K562 (cell line): ENCODE results near the gene KRT36. TPM values are rescaled to one million over a fixed set of nuclear protein-coding genes. Genes with fewer than 3 reads are reported as not detected.
A peak's percentile ranks its signal among the peaks of the same experiment; 100 is the strongest.

ENCODE experiments used
- CBFA2T2 ChIP-seq: fragments of 450-650 bp; conservative IDR thresholded peaks from 2 replicates; pipeline ENCODE4 v1.6.1; 2017; ENCODE audit warnings: mild to moderate bottlenecking
- CBFA2T3 ChIP-seq: fragments of 450-650 bp; IDR thresholded peaks from 2 replicates; pipeline ENCODE4 v1.6.1; 2017
- HIVEP1 ChIP-seq: fragments of 250-450 bp; sonication (Bioruptor Pico); IDR thresholded peaks from 2 replicates; pipeline ENCODE4 v1.4.0; 2020; ENCODE audit warnings: mild to moderate bottlenecking
- KDM5B ChIP-seq: fragments of 200-600 bp; sonication (generic); IDR thresholded peaks from 2 replicates; pipeline ENCODE4 v1.6.1; 2012; ENCODE audit warnings: low read depth, mild to moderate bottlenecking, moderate library complexity, low read length, control low read depth, inconsistent platforms; ENCODE audit not compliant: insufficient replicate concordance
- MCM5 ChIP-seq: fragments of 450-650 bp; IDR thresholded peaks from 2 replicates; pipeline ENCODE4 v1.6.1; 2016; ENCODE audit warnings: low read depth
- MEIS2 ChIP-seq: fragments of 450-650 bp; IDR thresholded peaks from 2 replicates; pipeline ENCODE4 v1.6.1; 2014; ENCODE audit warnings: mild to moderate bottlenecking; ENCODE audit not compliant: partially characterized antibody
- POLR2G ChIP-seq: fragments of 200-400 bp; formaldehyde crosslinking; IDR thresholded peaks from 2 replicates; pipeline ENCODE4 v1.6.1; 2017; ENCODE audit warnings: low read depth, mild to moderate bottlenecking, antibody characterized with exemption, low read length, moderate library complexity
- RB1 ChIP-seq: fragments of 450-650 bp; IDR thresholded peaks from 2 replicates; pipeline ENCODE4 v1.6.1; 2017; ENCODE audit warnings: low read depth, mild to moderate bottlenecking
- SMARCA5 ChIP-seq: fragments of 450-650 bp; IDR thresholded peaks from 2 replicates; pipeline ENCODE4 v1.6.1; 2016
- STAT6 ChIP-seq: sonication (generic); formaldehyde crosslinking; IDR thresholded peaks from 2 replicates; pipeline ENCODE4 v1.8.1; 2023; ENCODE audit warnings: mild to moderate bottlenecking, missing genetic modification reagents
- THAP7 ChIP-seq: fragments of 250-450 bp; sonication (Bioruptor Pico); IDR thresholded peaks from 2 replicates; pipeline ENCODE4 v1.5.0; 2021
- ZBTB33 ChIP-seq: sonication (generic); formaldehyde crosslinking; IDR thresholded peaks from 2 replicates; pipeline ENCODE4 v1.8.1; 2023; ENCODE audit warnings: mild to moderate bottlenecking, missing genetic modification reagents
- ZBTB9 ChIP-seq: fragments of 450-650 bp; formaldehyde crosslinking; IDR thresholded peaks from 2 replicates; pipeline ENCODE4 v1.4.0; 2020; ENCODE audit warnings: mild to moderate bottlenecking, moderate library complexity
- ZKSCAN3 ChIP-seq: fragments of 250-450 bp; sonication (Bioruptor Pico); IDR thresholded peaks from 2 replicates; pipeline ENCODE4 v1.4.0; 2020
- polyA plus RNA-seq, 8 experiments: library from polyadenylated mRNA; depleted of rRNA in 4 of 8; stranded (reverse) in 5 of 8; unstranded in 3 of 8; fragments of >200 nt; fragmentation: Nextera tagmentation in 2 of 8; fragmentation: Illumina TruSeq in 1 of 8; extraction: Ambion mirVana in 2 of 8; extraction: Trizol in 1 of 8; gene quantifications; 2 replicates each; pipeline versions ENCODE4 v1.2.1 to v1.2.3, GENCODE V29; 2011 to 2014; ENCODE audit warnings: inconsistent platforms in 1 of 8, missing spikeins in 1 of 8
- total RNA-seq, 7 experiments: library from RNA; depleted of rRNA in 6 of 7; stranded (reverse); fragments of >200 nt in 6 of 7; fragmentation: Illumina TruSeq in 2 of 7; extraction: Trizol in 2 of 7; gene quantifications; 2 replicates each; pipeline versions ENCODE4 v1.2.1 to v1.2.3, GENCODE V29; 2011 to 2021; ENCODE audit warnings: low replicate concordance in 1 of 7
- TF ChIP-seq, protein P1 (sequence below): IDR thresholded peaks from 2 replicates; pipeline ENCODE4 v1.6.1; 2012; ENCODE audit warnings: low read depth, low read length, improper control_type of control experiment, borderline replicate concordance
- TF ChIP-seq, protein P2 (sequence below): IDR thresholded peaks from 2 replicates; pipeline ENCODE4 v1.6.1; 2011; ENCODE audit not compliant: insufficient read length; ENCODE audit errors: extremely low read depth

The KRT36 gene
- total and polyA plus RNA-seq, 9 of the 15 experiments (the other 6 are each of a cell fraction or from before 2014, with no cell fraction given) = 0.04 TPM; not detected in 8

DNA sequence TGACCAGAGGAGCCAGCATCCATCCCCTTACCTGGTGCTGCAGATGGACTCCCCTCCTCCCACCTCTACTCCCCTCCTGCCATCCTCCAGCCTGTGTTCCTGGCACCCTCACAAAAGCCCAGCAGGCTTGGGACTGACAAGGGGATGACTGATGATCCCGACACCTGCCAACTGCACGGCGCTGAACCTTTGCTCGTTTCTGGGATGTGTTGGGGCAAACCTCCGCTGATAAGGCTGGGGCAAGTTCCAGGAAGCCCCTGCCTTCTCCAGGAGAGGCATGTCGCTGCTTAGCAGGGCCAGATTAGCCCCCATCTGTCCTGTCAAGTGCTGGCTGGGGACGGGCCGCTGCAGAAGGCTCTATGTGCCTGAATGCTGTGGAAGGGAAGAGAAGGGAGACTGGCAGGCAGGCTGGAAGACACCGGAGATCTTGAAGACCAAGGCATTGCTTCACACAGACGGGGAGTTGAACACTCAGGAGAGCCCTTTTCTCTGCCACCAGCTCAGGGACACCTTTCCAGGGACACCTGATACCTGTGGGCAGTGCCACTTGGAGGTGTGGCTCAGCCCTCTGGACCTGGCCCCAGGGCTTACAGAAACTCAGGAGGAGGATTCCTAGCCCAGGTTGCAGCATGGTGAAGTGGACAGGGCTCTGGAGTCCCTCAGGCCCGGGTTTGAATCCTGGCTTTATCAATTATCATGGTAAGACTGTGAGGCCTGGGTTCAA lies 30.0 kb upstream of the KRT36 start (continued):
- no peak for TF ChIP-seq ZBTB9 (CRISPR knock-in tag)
- no peak for TF ChIP-seq POLR2G
- TF ChIP-seq ZBTB33 (CRISPR knock-in tag) = no peak
- TF ChIP-seq, protein P1, sequence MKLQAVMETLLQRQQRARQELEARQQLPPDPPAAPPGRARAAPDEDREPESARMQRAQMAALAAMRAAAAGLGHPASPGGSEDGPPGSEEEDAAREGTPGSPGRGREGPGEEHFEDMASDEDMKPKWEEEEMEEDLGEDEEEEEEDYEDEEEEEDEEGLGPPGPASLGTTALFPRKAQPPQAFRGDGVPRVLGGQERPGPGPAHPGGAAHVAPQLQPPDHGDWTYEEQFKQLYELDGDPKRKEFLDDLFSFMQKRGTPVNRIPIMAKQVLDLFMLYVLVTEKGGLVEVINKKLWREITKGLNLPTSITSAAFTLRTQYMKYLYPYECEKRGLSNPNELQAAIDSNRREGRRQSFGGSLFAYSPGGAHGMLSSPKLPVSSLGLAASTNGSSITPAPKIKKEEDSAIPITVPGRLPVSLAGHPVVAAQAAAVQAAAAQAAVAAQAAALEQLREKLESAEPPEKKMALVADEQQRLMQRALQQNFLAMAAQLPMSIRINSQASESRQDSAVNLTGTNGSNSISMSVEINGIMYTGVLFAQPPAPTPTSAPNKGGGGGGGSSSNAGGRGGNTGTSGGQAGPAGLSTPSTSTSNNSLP = no peak
- TF ChIP-seq CBFA2T3 = peak; percentile 65
- TF ChIP-seq MCM5 = no peak
- no peak for TF ChIP-seq HIVEP1
- TF ChIP-seq RB1 = no peak
- peak; percentile 78 for TF ChIP-seq MEIS2
- TF ChIP-seq ZKSCAN3 (CRISPR knock-in tag) = no peak
- no peak for TF ChIP-seq KDM5B
- no peak for TF ChIP-seq SMARCA5
- TF ChIP-seq THAP7 = no peak
- TF ChIP-seq, protein P2, sequence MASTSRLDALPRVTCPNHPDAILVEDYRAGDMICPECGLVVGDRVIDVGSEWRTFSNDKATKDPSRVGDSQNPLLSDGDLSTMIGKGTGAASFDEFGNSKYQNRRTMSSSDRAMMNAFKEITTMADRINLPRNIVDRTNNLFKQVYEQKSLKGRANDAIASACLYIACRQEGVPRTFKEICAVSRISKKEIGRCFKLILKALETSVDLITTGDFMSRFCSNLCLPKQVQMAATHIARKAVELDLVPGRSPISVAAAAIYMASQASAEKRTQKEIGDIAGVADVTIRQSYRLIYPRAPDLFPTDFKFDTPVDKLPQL = no peak
- TF ChIP-seq STAT6 (CRISPR knock-in tag) = no peak
- peak; percentile 42 for TF ChIP-seq CBFA2T2
